ENCODE measurements around the gene STRA6.

STRA6 gene

DNA sequence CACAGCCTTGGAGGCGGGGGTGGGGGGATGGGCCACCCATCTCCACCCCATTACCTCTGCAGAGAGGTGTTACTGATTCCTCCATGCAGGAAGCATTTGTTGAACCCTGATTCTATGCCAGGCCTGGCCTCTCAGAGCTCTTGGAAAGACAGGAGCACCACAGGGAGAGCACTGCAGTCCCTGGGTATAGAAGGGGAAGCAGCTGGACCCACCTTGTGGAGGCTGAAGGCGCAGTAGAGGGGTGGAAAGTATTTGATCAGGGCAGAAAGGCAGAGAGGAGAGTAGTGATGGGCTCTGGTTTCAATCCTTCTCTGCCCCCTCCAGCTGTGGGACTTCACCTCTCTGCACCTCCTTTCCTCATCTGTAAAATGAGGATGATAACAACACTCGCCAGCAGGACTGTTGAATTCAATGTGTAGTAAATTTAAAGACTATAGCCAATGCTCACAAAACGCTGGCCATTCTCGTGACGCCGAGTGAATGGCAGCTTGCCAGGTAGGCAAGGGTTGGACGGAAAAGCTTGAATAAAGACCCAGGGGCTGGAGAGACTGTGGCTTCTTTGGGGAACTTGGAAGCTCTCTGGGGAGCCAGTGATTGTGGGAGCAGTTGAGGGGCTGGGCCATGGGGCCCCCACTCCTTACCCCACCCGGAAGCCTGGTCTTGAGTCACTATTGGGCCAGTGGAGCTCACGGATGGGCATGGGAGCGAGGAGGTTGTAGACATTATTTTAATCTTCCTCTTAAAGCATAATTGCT lies 25.6 kb upstream of the STRA6 start:
- DNase-seq (ENCODE audit: low spot score) = no peak

DNA sequence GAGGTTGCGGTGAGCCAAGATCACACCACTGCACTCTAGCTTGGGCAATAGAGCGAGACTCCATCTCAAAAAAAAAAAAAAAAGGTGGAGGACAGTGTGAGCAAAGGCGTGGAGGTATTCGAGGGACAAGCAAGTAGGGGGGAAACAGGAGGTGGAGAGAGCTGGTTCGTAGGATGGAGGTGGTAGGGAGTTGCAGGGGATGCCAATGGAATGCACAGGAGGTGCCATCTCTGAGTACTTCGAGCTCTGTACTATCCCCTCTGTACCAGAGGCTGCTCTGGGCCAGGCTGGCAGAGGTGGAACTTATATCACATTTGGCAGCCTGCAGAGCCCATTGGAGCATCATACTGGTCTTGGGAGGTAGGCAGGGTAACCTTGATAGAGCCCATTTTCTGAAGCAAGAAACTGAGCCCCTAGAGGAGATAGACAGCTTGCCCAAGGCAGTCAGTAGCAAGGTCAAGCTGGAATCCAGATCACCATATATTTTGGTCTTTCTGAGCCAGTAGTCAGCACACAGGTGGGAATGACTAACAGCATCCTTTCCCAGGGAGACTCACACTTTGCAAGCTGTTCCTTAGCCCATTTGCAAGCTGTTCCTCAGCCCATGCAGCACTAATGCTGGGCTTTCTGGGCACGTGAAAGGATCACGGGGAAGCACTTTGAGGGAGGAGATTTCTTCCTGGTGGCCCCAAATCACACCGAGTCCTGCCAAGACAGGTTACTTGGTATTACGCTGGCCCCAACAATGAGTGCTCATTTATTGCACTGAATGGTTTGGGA lies 24.4 kb upstream of the STRA6 start:
- DNase-seq (ENCODE audit: low spot score) = no peak

DNA sequence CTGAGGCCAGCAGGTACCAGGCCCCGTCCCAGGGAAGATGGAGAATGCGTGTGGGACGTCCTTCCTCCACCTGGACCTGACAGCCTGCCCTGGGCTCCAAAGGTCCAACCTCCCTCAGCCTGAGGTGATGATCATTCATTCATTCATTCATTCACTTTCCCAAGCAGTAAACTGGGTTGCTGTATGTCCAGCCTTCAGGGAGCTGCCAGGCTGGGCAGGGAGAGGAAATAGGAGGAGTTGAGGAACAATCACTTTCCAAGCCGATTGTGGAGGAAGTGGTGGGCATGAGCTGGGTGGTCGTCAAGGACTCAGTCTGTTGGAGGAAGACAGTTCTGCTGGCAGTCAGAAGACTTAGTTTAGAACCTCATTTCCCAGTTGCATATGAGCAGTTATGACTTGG lies 23.3 kb upstream of the STRA6 start:
- DNase-seq (ENCODE audit: low spot score) = no peak

DNA sequence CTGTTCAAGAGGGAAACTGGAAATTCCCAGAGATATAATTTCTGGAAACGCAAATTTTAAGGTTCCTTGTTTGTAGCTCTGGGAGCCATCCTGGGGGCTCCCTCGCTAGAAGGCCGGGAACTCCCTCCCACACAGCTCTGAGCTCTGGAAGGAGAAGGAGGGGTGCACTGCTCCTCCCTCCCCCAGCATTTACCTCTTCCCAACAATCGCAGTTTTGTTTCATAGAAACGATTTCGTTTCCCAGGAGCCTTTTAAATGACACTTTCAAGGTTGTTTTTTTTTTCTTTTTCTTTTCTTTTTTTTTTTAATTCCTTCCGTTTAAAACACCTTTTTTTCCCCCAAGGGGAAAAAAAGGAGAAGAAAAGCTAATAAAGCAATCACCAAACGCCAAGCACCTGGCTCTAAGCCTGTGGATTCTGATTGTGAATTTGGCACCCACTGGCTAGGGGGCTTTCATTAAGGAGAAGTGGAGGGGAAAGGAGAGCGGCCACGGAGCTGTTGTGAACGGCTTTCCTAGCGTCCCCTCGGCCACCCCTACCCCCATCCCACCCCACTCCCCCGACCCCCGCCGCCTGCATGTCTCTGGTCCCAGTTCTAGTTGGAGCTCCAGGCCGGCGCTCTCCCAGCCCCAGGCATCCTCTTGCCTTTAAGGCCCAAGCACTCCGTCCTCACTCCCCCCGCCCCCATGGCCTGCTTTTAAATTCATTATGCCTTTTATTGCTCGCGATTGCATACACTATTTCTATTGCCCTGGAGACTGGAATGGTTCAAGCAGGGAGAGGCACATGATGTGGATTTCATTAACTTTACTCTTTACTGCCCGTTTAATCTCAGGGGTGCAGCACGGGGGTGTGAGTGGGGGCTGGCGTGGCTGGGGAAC lies 19.9 kb upstream of the STRA6 start:
- no peak for DNase-seq (ENCODE audit: low spot score)

- no peak for DNase-seq (ENCODE audit: low spot score)
Observed at GRCh38 chr15:74221399-74222239, 19.0 kb upstream of the STRA6 start.

DNA sequence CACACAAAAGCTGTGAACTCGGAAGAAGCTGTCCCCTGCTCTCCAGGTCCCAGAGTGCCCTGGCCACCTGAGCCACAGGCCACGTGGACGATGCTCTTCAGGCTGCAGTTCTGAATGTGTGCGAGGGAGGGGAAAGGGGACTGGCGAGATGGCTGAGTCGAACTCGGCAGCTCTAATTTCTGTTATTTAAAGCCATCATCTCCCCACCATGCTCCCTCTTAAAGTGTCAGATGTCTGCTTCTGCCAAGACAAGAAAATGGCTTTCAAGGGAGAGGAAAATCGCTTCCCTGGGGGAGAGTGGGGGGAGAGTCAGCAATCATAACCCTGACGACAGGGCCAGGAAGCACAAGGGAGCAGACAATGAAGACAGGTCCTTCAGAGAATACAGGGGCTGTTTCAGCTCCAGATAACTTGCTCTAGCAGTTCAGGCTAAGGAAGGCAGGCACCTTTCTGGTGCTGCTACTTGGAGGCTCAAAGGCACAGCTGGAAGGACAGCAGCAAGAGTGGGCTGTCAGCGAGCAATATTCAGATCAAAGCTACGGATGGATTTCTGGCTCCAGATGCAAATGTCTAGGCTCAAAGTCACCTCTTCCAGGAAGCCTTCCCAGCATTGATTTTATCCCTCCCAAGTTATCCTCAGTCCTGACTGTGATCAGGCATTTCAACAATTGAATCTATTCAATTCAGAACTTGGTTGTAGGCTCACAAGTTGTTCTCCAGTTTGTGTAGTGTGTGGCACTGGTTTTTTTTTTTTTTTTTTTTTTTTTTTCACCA lies 18.1 kb upstream of the STRA6 start:
- DNase-seq (ENCODE audit: low spot score) = no peak

DNA sequence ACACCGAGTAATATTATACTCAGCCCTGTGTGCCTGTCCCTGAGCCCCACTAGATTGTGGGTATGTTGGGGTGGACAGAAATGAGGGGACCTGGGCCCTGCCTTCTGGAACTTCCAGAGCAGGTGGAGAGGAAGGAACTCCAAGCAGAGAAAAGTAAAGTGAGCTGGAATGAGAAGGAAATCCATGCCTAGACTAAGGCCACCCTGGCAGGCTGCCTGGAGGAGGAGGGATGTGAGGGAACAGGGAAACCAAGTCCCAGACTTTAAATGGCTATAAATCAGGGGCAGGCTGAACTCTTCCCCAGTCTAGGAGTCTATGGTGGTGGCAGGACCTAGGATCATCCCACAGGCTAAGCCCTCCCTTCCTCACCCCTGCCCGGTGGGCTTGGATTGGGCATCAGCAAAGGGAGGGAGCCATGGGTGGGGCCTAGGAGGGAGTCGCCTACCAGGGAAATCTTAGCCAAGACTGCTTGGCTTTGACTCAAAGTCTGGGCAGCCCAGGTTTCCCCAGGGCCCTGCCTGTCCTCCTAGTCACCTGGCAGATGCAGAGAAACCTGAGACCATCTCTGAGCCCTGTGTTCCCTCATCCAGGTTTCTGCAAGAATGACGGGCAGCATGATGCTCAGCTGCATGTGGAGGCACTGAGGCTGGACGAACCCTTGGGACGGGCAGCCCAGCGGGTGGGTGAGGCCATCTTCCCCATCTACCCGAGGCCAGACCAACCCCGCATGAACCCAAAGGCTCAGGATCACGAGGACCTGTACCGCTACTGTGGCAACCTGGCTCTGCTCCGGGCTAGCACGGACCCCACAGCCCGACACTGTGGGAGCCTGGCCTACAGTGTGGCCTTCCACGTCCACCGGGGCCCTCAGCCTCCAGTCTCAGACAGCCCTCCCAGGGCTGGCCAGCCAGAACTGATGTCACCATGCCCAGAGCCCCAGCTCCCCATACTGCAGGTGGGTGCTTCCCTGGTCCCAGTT lies 15.6 kb upstream of the STRA6 start:
- no peak for DNase-seq (ENCODE audit: low spot score)

DNA sequence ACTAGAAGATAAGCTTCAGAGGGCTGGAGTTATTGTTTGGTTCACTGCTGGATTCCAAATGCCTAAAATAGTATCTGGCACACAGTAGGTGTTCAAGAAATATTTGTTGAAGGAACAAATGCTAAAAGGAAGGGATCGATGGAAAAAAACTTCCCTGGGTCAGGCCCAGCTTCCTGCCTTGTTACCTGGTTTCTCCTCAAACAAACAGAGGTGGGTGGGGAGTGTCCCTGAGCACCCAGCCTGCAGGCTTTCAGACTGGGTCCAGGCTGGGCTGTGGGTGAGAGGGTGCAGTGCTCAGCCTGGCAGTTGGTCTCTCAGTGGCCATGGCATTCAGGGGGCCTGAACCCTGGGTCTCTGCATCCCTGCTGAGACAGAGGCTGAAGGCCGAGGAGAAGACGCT lies 14.4 kb upstream of the STRA6 start:
- DNase-seq (ENCODE audit: low spot score) = no peak

- no peak for DNase-seq (ENCODE audit: low spot score)
Observed at GRCh38 chr15:74215958-74216357, 13.4 kb upstream of the STRA6 start.

GRCh38 chr15:74214324-74215021 lies 11.9 kb upstream of the STRA6 start:
- DNase-seq (ENCODE audit: low spot score) = no peak

GRCh38 chr15:74213858-74214284 lies 11.3 kb upstream of the STRA6 start:
- DNase-seq (ENCODE audit: low spot score) = no peak

DNA sequence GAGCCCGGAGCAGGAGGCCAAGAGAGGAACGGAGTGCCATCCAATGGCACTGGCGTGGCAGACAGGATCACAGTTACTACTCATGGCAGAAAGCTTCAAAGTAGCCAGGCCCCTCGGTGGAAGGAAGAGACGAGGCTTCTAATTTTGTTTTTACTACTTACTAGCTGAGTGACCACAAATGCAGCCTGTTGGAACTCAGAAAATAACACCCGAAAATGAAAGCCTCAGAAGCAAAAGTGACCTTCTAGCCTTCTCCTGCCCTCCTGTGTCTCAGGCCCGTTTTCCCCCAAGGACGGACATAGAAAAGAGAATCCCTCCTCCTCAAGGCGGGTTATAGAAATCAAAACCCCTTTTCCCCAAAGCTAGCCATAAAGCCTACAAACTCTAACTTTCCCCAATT lies 9.9 kb upstream of the STRA6 start:
- DNase-seq (ENCODE audit: low spot score) = no peak

GRCh38 chr15:74211656-74212055 lies 9.1 kb upstream of the STRA6 start:
- no peak for DNase-seq (ENCODE audit: low spot score)

- DNase-seq (ENCODE audit: low spot score) = no peak
Observed at GRCh38 chr15:74210729-74211128, 8.1 kb upstream of the STRA6 start.

GRCh38 chr15:74209997-74210671 lies 7.5 kb upstream of the STRA6 start:
- DNase-seq (ENCODE audit: low spot score) = no peak

- no peak for DNase-seq (ENCODE audit: low spot score)
Observed at GRCh38 chr15:74209560-74209958, 7.0 kb upstream of the STRA6 start.

DNA sequence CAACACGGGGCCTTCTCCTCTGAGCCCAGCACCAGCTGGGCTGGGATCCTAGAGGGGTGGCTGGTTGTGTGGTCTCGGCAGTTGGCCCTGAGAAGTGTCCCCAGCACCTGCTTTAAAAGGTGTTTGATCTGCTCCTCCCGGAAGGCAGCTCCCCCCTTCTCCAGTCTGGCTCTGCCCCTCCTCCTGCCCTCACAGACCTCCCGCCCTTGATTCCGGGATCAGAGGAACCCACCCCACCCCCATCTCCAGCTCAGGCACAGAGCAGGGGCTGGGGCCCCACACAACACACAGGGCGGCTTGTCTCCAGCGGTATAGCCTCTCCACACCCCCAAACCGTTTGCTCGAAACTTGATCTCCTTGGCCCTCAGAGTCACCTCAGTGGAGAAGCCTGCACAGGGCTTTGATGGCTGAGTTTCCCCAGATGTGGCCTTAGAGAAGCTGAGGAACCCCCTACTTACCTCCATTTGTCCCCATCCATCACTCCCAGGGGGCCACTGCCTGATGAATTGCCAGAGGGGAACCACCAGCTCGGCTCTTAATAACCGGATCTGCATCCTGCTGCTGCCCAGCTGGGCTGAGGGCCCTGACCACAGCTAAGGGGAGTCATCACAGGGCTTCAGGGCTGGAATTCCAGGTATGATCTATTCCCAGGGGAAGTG lies 6.4 kb upstream of the STRA6 start:
- DNase-seq (ENCODE audit: low spot score) = no peak

- no peak for DNase-seq (ENCODE audit: low spot score)
Observed at GRCh38 chr15:74208496-74208895, 5.9 kb upstream of the STRA6 start.

All from hematopoietic multipotent progenitor cell treated with erythropoietin and hydrocortisone succinate and interleukin-3 and kit ligand, for 17 days (in vitro differentiated cells).